WTC11 (cell line): ENCODE measurements around the gene RSRC1. TPM values are rescaled to one million over a fixed set of nuclear protein-coding genes. Genes with fewer than 3 reads are reported as not detected.

Experiments used
- ATAC-seq: fragments of 200-7000 bp; cut with Tn5 transposase; 2 replicates; pipeline ENCODE4 v1.10.0; 2021; ENCODE audit warnings: mild to moderate bottlenecking, moderate library complexity
- CTCF ChIA-PET: fragments of 300-600 bp; sonication (Branson Sonifier 250); formaldehyde crosslinking; loops from one replicate; lab custom pipeline; 2021; ENCODE audit warnings: antibody characterized with exemption; lab: Charles Lee
- POLR2A ChIA-PET: fragments of 350-600 bp; sonication (Branson Sonifier 250); formaldehyde crosslinking; loops from one replicate; lab custom pipeline; 2021; ENCODE audit warnings: antibody characterized with exemption; lab: Charles Lee
- DNase-seq: peaks from one replicate; pipeline ENCODE4 v3.0.0; 2021; ENCODE audit warnings: low spot score
- H3K27ac Mint-ChIP-seq: 2 replicates; pipeline ENCODE4 v1.8.0; 2021; ENCODE audit warnings: mixed read lengths
- H3K27me3 Mint-ChIP-seq: 2 replicates; pipeline ENCODE4 v1.8.0; 2021; ENCODE audit warnings: low read depth, mild to moderate bottlenecking, moderate library complexity, mixed read lengths
- H3K36me3 Mint-ChIP-seq: 2 replicates; pipeline ENCODE4 v1.8.0; 2021; ENCODE audit warnings: mixed read lengths
- H3K4me1 Mint-ChIP-seq: 2 replicates; pipeline ENCODE4 v1.8.0; 2022; ENCODE audit warnings: mixed read lengths
- H3K4me3 Mint-ChIP-seq: 2 replicates; pipeline ENCODE4 v1.8.0; 2021; ENCODE audit warnings: mild to moderate bottlenecking, moderate library complexity, mixed read lengths
- H3K9me3 Mint-ChIP-seq: 2 replicates; pipeline ENCODE4 v1.8.0; 2021; ENCODE audit warnings: mixed read lengths
- AFF4 ChIP-seq: sonication (generic); formaldehyde crosslinking; IDR thresholded peaks from 2 replicates; pipeline ENCODE4 v1.8.1; 2023; ENCODE audit warnings: mild to moderate bottlenecking, missing genetic modification reagents, borderline replicate concordance
- ATF1 ChIP-seq: sonication (generic); formaldehyde crosslinking; IDR thresholded peaks from 2 replicates; pipeline ENCODE4 v1.8.1; 2023; ENCODE audit warnings: mild to moderate bottlenecking, moderate library complexity, missing genetic modification reagents
- ATF3 ChIP-seq: sonication (generic); formaldehyde crosslinking; conservative IDR thresholded peaks from 2 replicates; pipeline ENCODE4 v1.8.1; 2022; ENCODE audit warnings: mild to moderate bottlenecking, missing genetic modification reagents
- CREB1 ChIP-seq: sonication (generic); formaldehyde crosslinking; IDR thresholded peaks from 2 replicates; pipeline ENCODE4 v1.8.0; 2023; ENCODE audit warnings: mild to moderate bottlenecking, missing genetic modification reagents
- FOXJ3 ChIP-seq: sonication (generic); formaldehyde crosslinking; IDR thresholded peaks from 2 replicates; pipeline ENCODE4 v1.9.0; 2021; ENCODE audit warnings: missing genetic modification reagents, mild to moderate bottlenecking, borderline replicate concordance
- GTF2I ChIP-seq: fragments of 250-450 bp; sonication (Bioruptor Pico); conservative IDR thresholded peaks from 2 replicates; pipeline ENCODE4 v1.4.0; 2021; ENCODE audit warnings: mild to moderate bottlenecking
- JUN ChIP-seq: sonication (generic); formaldehyde crosslinking; IDR thresholded peaks from 2 replicates; pipeline ENCODE4 v1.8.0; 2023; ENCODE audit warnings: mild to moderate bottlenecking, missing genetic modification reagents
- MAX ChIP-seq: sonication (generic); formaldehyde crosslinking; IDR thresholded peaks from 2 replicates; pipeline ENCODE4 v1.8.0; 2022; ENCODE audit warnings: mild to moderate bottlenecking, missing genetic modification reagents
- NFATC4 ChIP-seq: fragments of 250-450 bp; sonication (Bioruptor Pico); IDR thresholded peaks from 2 replicates; pipeline ENCODE4 v1.9.0; 2021; ENCODE audit warnings: mild to moderate bottlenecking
- RELA ChIP-seq: sonication (generic); formaldehyde crosslinking; IDR thresholded peaks from 2 replicates; pipeline ENCODE4 v1.8.1; 2022; ENCODE audit warnings: missing genetic modification reagents, mild to moderate bottlenecking, borderline replicate concordance
- SMAD4 ChIP-seq: sonication (generic); formaldehyde crosslinking; IDR thresholded peaks from 2 replicates; pipeline ENCODE4 v1.8.0; 2022; ENCODE audit warnings: mild to moderate bottlenecking, missing genetic modification reagents
- SP1 ChIP-seq: sonication (generic); formaldehyde crosslinking; conservative IDR thresholded peaks from 2 replicates; pipeline ENCODE4 v1.8.1; 2022; ENCODE audit warnings: missing genetic modification reagents
- total RNA-seq: library from RNA; stranded (reverse); gene quantifications from 3 replicates; pipeline ENCODE4 v1.2.3, GENCODE V29; 2021
- TF ChIP-seq, protein P1 (sequence below): sonication (generic); formaldehyde crosslinking; IDR thresholded peaks from 2 replicates; pipeline ENCODE4 v1.8.1; 2023; ENCODE audit warnings: mild to moderate bottlenecking, missing genetic modification reagents, moderate library complexity
- TF ChIP-seq, protein P2 (sequence below): sonication (generic); formaldehyde crosslinking; IDR thresholded peaks from 2 replicates; pipeline ENCODE4 v1.8.1; 2022; ENCODE audit warnings: mild to moderate bottlenecking, missing genetic modification reagents, moderate library complexity, borderline replicate concordance
- TF ChIP-seq, protein P3 (sequence below): fragments of 250-450 bp; sonication (Bioruptor Pico); IDR thresholded peaks from 2 replicates; pipeline ENCODE4 v1.9.0; 2021; ENCODE audit warnings: mild to moderate bottlenecking
- TF ChIP-seq, protein P4 (sequence below): sonication (generic); formaldehyde crosslinking; IDR thresholded peaks from 2 replicates; pipeline ENCODE4 v1.8.1; 2023; ENCODE audit warnings: mild to moderate bottlenecking, missing genetic modification reagents

RSRC1 gene
- total RNA-seq, 1 experiment from 2014 or later = 21.3 TPM

DNA sequence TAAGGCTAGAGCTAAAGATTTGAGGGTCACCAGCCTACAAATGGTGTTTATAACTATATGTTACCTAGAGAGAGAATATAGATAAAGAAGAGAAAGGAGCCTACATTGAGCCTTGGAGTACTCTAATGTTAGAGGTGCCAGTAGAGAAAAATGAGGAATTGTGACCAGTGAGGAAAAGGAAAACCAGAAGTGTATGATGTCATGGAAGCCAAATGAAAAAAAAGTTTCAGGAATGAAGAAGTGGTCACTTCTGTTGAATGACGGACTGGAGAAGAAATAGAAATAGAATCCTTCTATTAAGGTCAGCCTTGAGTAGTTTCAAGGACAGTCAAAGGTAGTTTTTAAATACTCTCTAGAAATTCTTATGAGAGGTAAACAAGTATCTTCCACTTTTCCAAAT lies 409.9 kb downstream of the RSRC1 start (continued):
- TF ChIP-seq, protein P1, sequence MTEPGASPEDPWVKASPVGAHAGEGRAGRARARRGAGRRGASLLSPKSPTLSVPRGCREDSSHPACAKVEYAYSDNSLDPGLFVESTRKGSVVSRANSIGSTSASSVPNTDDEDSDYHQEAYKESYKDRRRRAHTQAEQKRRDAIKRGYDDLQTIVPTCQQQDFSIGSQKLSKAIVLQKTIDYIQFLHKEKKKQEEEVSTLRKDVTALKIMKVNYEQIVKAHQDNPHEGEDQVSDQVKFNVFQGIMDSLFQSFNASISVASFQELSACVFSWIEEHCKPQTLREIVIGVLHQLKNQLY (CRISPR knock-in tag) = no peak

DNA sequence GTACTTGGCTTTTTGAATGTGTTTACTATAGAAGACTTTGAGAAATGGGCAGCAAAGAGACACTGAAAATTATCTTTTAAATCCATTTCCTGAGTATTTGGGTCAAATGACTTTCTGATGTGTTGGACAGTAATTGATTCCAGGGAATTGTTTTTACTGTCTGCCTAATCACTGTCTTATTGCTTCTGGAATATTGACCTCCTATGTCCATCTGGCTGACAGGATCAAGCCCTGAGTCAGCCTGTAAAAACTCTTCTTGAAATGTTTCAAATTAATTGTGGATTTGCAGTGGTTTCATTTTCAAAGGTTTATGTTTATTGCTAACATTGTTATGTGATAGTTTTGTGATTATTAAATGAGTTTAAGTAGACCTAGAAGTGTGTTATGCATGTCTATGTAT lies 410.5 kb downstream of the RSRC1 start:
- POLR2A ChIA-PET = no interaction called here
- no peaks in the 10 kb centered on the region for H3K27me3 Mint-ChIP-seq
- DNase-seq (no peak), ATAC-seq (no peak)
- no peak for TF ChIP-seq RELA (CRISPR knock-in tag)
- TF ChIP-seq, protein P2, sequence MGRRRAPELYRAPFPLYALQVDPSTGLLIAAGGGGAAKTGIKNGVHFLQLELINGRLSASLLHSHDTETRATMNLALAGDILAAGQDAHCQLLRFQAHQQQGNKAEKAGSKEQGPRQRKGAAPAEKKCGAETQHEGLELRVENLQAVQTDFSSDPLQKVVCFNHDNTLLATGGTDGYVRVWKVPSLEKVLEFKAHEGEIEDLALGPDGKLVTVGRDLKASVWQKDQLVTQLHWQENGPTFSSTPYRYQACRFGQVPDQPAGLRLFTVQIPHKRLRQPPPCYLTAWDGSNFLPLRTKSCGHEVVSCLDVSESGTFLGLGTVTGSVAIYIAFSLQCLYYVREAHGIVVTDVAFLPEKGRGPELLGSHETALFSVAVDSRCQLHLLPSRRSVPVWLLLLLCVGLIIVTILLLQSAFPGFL (CRISPR knock-in tag) = no peak
- CTCF ChIA-PET = no interaction called here
- peaks cover 11% of the 10 kb centered on the region for H3K36me3 Mint-ChIP-seq
- H3K9me3 Mint-ChIP-seq = peaks cover 17% of the 10 kb centered on the region
- H3K4me1 Mint-ChIP-seq = peaks cover 3% of the 10 kb centered on the region; the same call in 1 of the 2 replicates
- H3K27ac Mint-ChIP-seq = no peak overlapping the region
- no peak overlapping the region for H3K4me3 Mint-ChIP-seq

DNA sequence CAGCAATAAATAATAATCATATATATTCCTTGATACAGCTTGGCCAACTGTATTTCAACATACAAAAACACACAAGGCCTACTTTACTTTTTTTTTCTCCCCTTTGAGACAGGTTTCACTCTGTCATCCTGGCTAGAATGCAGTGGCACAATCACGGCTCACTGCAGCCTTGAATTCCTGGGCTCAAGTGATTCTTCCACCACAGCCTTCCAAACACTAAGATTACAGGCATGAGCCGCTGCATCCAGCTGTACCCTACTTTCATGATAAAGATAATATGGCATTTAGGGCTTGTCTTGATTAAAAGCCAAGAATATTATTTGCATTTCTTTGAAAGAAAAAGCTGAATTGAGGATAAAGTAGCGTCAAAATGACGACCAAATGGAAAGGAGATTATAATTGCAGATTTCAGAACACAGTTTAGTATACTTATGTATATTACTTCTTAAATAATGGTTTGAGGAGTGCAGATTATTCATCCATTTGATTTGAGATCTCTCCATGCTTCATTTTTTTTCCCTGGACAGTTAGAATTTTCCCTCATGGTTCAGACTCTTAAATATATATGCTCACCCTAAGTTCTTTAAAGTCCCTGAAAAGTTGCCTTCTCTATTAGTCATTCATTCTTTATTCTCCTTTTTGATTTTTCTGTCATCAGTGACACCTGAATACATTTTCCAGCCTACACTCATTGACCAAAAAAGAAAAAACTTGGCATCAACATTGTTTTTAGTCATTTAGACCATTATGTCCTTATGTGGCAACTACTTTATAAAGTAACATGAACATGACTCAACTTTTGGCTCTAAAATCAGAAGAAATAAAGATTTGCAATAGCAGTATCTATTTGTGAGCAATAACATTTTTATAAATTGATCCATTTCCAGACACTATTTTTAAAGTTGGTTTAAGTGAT lies 412.6 kb downstream of the RSRC1 start:
- CTCF ChIA-PET = no interaction called here
- Mint-ChIP-seq H3K27ac (no peak overlapping the region), H3K4me3 (no peak overlapping the region), H3K9me3 (peaks cover 9% of the 10 kb centered on the region), H3K36me3 (peaks cover 3% of the 10 kb centered on the region), H3K27me3 (no peaks in the 10 kb centered on the region), H3K4me1 (peaks cover 3% of the 10 kb centered on the region; the same call in 1 of the 2 replicates)
- ATAC-seq (no peak), DNase-seq (no peak)
- POLR2A ChIA-PET = no interaction called here
- TF ChIP-seq ATF1 (no peak), FOXJ3 (no peak), GTF2I (CRISPR knock-in tag) (no peak), SP1 (CRISPR knock-in tag) (no peak), CREB1 (CRISPR knock-in tag) (no peak), MAX (no peak), ATF3 (CRISPR knock-in tag) (no peak), JUN (CRISPR knock-in tag) (no peak), SMAD4 (no peak), AFF4 (CRISPR knock-in tag) (no peak), NFATC4 (CRISPR knock-in tag) (no peak)
- TF ChIP-seq, protein P3, sequence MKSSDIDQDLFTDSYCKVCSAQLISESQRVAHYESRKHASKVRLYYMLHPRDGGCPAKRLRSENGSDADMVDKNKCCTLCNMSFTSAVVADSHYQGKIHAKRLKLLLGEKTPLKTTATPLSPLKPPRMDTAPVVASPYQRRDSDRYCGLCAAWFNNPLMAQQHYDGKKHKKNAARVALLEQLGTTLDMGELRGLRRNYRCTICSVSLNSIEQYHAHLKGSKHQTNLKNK = no peak
- TF ChIP-seq, protein P4, sequence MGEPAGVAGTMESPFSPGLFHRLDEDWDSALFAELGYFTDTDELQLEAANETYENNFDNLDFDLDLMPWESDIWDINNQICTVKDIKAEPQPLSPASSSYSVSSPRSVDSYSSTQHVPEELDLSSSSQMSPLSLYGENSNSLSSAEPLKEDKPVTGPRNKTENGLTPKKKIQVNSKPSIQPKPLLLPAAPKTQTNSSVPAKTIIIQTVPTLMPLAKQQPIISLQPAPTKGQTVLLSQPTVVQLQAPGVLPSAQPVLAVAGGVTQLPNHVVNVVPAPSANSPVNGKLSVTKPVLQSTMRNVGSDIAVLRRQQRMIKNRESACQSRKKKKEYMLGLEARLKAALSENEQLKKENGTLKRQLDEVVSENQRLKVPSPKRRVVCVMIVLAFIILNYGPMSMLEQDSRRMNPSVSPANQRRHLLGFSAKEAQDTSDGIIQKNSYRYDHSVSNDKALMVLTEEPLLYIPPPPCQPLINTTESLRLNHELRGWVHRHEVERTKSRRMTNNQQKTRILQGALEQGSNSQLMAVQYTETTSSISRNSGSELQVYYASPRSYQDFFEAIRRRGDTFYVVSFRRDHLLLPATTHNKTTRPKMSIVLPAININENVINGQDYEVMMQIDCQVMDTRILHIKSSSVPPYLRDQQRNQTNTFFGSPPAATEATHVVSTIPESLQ (CRISPR knock-in tag) = no peak
